Loucy (cell line): Measurements from ENCODE around the gene MATR3.

Experiments
- H2AFZ ChIP-seq: fragments of 200-600 bp; sonication (generic); 2 replicates; pipeline ENCODE4 v1.6.0; 2016; ENCODE audit warnings: antibody characterized with exemption, mild to moderate bottlenecking, low read length, moderate library complexity
- H3F3A ChIP-seq: fragments of 200-600 bp; 2 replicates; pipeline ENCODE4 v1.6.0; 2016; ENCODE audit warnings: antibody characterized with exemption, low read depth, mild to moderate bottlenecking
- H3K27me3 ChIP-seq: fragments of 200-600 bp; sonication (generic); 2 replicates; pipeline ENCODE4 v1.6.1; 2014; ENCODE audit warnings: low read length, mild to moderate bottlenecking; ENCODE audit not compliant: insufficient read depth, poor library complexity, severe bottlenecking
- H3K36me3 ChIP-seq: fragments of 200-600 bp; sonication (generic); 2 replicates; pipeline ENCODE4 v1.6.1; 2016; ENCODE audit warnings: low read length; ENCODE audit not compliant: insufficient read depth
- H3K4me1 ChIP-seq: fragments of 200-600 bp; sonication (generic); 2 replicates; pipeline ENCODE4 v1.5.1; 2014; ENCODE audit warnings: low read length, mild to moderate bottlenecking; ENCODE audit not compliant: insufficient read depth, poor library complexity, severe bottlenecking
- H3K4me2 ChIP-seq: fragments of 200-600 bp; sonication (generic); 2 replicates; pipeline ENCODE4 v1.6.0; 2014; ENCODE audit warnings: antibody characterized with exemption, low read length, low read depth, mild to moderate bottlenecking; ENCODE audit not compliant: poor library complexity, severe bottlenecking
- H3K4me3 ChIP-seq: fragments of 200-600 bp; sonication (generic); 2 replicates; pipeline ENCODE4 v1.5.1; 2014; ENCODE audit warnings: low read length, mild to moderate bottlenecking, mixed read lengths; ENCODE audit not compliant: poor library complexity, severe bottlenecking
- H3K79me2 ChIP-seq: fragments of 200-600 bp; sonication (generic); 2 replicates; pipeline ENCODE4 v1.6.1; 2014; ENCODE audit warnings: low read length; ENCODE audit not compliant: insufficient read depth
- H3K9ac ChIP-seq: fragments of 200-600 bp; sonication (generic); 2 replicates; pipeline ENCODE4 v1.6.0; 2014; ENCODE audit warnings: mild to moderate bottlenecking, low read depth, low read length, moderate library complexity; ENCODE audit not compliant: poor library complexity, severe bottlenecking
- H3K9me2 ChIP-seq: fragments of 200-600 bp; sonication (generic); replicated peaks from 2 replicates; pipeline ENCODE4 v1.6.1; 2016; ENCODE audit warnings: low read depth, low read length, mixed read lengths
- H3K9me3 ChIP-seq: fragments of 200-600 bp; sonication (generic); 2 replicates; pipeline ENCODE4 v1.6.1; 2014; ENCODE audit warnings: mild to moderate bottlenecking, antibody characterized with exemption, low read length, low read depth; ENCODE audit not compliant: insufficient read depth
- H4K20me1 ChIP-seq: fragments of 200-600 bp; sonication (generic); 2 replicates; pipeline ENCODE4 v1.6.0; 2014; ENCODE audit warnings: antibody characterized with exemption, low read length, mild to moderate bottlenecking; ENCODE audit not compliant: insufficient read depth, poor library complexity, severe bottlenecking
- CTCF ChIP-seq: fragments of 200-600 bp; sonication (generic); conservative IDR thresholded peaks from 2 replicates; pipeline ENCODE4 v1.5.1; 2014; ENCODE audit warnings: mild to moderate bottlenecking, antibody characterized with exemption, low read length
- EZH2phosphoT487 ChIP-seq: fragments of 200-600 bp; IDR thresholded peaks from 2 replicates; pipeline ENCODE4 v1.6.1; 2018; ENCODE audit warnings: antibody characterized with exemption, mild to moderate bottlenecking, moderate library complexity, borderline replicate concordance

Gene MATR3

GRCh38 chr5:139341689-139342422 lies 48.3 kb downstream of the MATR3 start, which contains the start of gene PAIP2:
Gene PAIP2, plus strand, starts transcription at chr5:139341854. Its CDS starts 21,931 bp downstream, at chr5:139363785.
- peaks cover 3% of the 10 kb centered on the region; the same call in 1 of the 2 replicates for H3F3A ChIP-seq
- peak within 1 kb of the TSS; percentile 65 for H2AFZ ChIP-seq
- TF ChIP-seq EZH2phosphoT487 = no peak
- TF ChIP-seq CTCF = peak; percentile 76
- H3K36me3 ChIP-seq = no peaks in the 10 kb centered on the region
- peaks cover 46% of the 10 kb centered on the region for H3K79me2 ChIP-seq
- no peaks in the 10 kb centered on the region for H3K9me3 ChIP-seq
- peaks cover 29% of the 10 kb centered on the region for H3K4me1 ChIP-seq
- H4K20me1 ChIP-seq = peaks cover 43% of the 10 kb centered on the region
- peak within 1 kb of the TSS; percentile 93 for H3K4me3 ChIP-seq
- no peaks in the 10 kb centered on the region for H3K27me3 ChIP-seq
- peak within 1 kb of the TSS; percentile 92 for H3K9ac ChIP-seq
- H3K9me2 ChIP-seq = no peaks in the 10 kb centered on the region
- peak within 1 kb of the TSS; percentile 96 for H3K4me2 ChIP-seq

DNA sequence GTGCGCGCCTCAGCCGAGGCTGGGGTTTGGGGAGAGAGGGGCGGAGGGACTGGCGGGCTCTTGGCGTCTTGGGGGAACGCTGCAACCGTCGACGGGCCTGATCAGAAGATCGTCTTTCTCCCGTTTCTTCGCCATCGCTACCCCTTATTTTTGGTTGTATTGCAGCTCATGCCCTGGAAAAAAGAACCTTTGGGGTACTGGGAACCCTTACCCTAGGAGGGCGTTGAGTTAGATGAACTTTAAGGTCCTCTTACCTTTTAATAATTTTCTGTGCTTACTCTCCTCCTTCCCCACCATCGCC lies 48.8 kb downstream of the MATR3 start:
- H3K9ac ChIP-seq = peak overlapping the region; percentile 92
- peaks cover 47% of the 10 kb centered on the region for H4K20me1 ChIP-seq
- TF ChIP-seq CTCF (no peak), EZH2phosphoT487 (no peak)
- H3K9me2 ChIP-seq = no peaks in the 10 kb centered on the region
- peak overlapping the region; percentile 96 for H3K4me2 ChIP-seq
- no peaks in the 10 kb centered on the region for H3K27me3 ChIP-seq
- no peaks in the 10 kb centered on the region for H3K9me3 ChIP-seq
- no peaks in the 10 kb centered on the region for H3K36me3 ChIP-seq
- H3K4me3 ChIP-seq = peak overlapping the region; percentile 93
- H2AFZ ChIP-seq = peak overlapping the region; percentile 65
- H3K79me2 ChIP-seq = peaks cover 51% of the 10 kb centered on the region
- peaks cover 29% of the 10 kb centered on the region for H3K4me1 ChIP-seq
- H3F3A ChIP-seq = peaks cover 3% of the 10 kb centered on the region; the same call in 1 of the 2 replicates

DNA sequence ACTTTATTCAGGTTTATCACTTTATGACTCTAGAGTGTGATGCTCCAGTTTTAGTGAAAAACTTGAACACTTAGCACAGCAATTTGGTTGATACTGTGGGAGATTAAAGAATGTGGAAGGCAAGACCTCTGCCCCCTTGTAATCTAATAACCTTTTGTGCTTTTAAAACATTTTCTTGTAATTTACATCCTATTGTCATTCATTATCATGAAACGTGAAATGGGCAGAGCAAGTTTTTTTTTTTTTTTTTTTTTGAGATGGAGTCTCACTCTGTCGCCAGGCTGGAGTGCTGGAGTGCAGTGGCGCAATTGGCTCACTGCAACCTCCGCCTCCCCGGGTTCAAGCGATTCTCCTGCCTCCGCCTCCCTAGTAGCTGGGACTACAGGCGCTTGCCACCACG lies 49.9 kb downstream of the MATR3 start:
- Histone ChIP-seq H3K9me3 (no peaks in the 10 kb centered on the region), H3K4me1 (peaks cover 29% of the 10 kb centered on the region), H3K36me3 (no peaks in the 10 kb centered on the region), H3K79me2 (peaks cover 62% of the 10 kb centered on the region), H3K4me2 (peak overlapping the region; percentile 96), H2AFZ (no peak overlapping the region), H3K4me3 (peak overlapping the region; percentile 93), H3F3A (peaks cover 3% of the 10 kb centered on the region; the same call in 1 of the 2 replicates), H3K27me3 (no peaks in the 10 kb centered on the region), H3K9me2 (no peaks in the 10 kb centered on the region), H4K20me1 (peaks cover 56% of the 10 kb centered on the region), H3K9ac (peak overlapping the region; percentile 92)
- TF ChIP-seq EZH2phosphoT487 (no peak), CTCF (no peak)
